HCT116 (cell line): Measurements from ENCODE around the gene USP28. TPM values are rescaled to one million over a fixed set of nuclear protein-coding genes. Genes with fewer than 3 reads are reported as not detected.

ENCODE experiments used
- ATAC-seq: fragments of 200-7000 bp; cut with Tn5 transposase; 2 replicates; pipeline ENCODE4 v1.9.1; 2020; ENCODE audit warnings: mild to moderate bottlenecking, moderate library complexity
- BruUV-seq: library from RNA; stranded (reverse); fragments of 400-500 nt; replicated peaks from 2 replicates; lab custom pipeline; 2021; lab: Mats Ljungman, UMichigan
- CTCF ChIA-PET: fragments of 300-600 bp; sonication (Branson Sonifier 250); formaldehyde crosslinking; loops from one replicate; lab custom pipeline; 2021; ENCODE audit warnings: antibody characterized with exemption; lab: Charles Lee
- POLR2A ChIA-PET: fragments of 300-600, 350-600 bp; sonication (Branson Sonifier 250); formaldehyde crosslinking; loops from one replicate; lab custom pipeline; 2021; ENCODE audit warnings: antibody characterized with exemption; lab: Charles Lee
- RAD21 ChIA-PET, 2 experiments: fragments of 300-600 bp; sonication (Branson Sonifier 250); formaldehyde crosslinking; loops; one replicate each; lab custom pipeline; 2023; ENCODE audit warnings: low total read pairs in 2 of 2; ENCODE audit not compliant: uncharacterized antibody in 2 of 2, unreplicated experiment in 2 of 2, low non-redundant PET in 1 of 2; lab: Charles Lee
- DNase-seq: peaks from one replicate; pipeline ENCODE4 v3.0.0-alpha.2; 2010; ENCODE audit warnings: low read depth, low spot score
- H2AFZ ChIP-seq: fragments of 200-600 bp; shearing (Covaris generic), sonication (generic); 2 replicates; pipeline ENCODE4 v1.6.1; 2017; ENCODE audit warnings: low read depth, mixed run types, mixed read lengths, antibody characterized with exemption, low read length; ENCODE audit not compliant: poor library complexity, severe bottlenecking
- H3K27ac ChIP-seq: 2 replicates; pipeline ENCODE4 v1.5.1; 2012; ENCODE audit warnings: low read depth, low read length
- H3K27me3 ChIP-seq: fragments of 200-600 bp; sonication (generic); 2 replicates; pipeline ENCODE4 v1.6.1; 2016; ENCODE audit warnings: mixed run types, low read length, mixed read lengths; ENCODE audit not compliant: insufficient read depth
- H3K36me3 ChIP-seq, 2 experiments: fragments of 200-500 bp in 1 of 2; fragments of 200-600 bp in 1 of 2; sonication (Bioruptor generic) in 1 of 2; sonication (generic) in 1 of 2; 2 replicates each; pipeline versions ENCODE4 v1.5.1 to v1.6.1; 2014 to 2016; ENCODE audit warnings: low read length in 2 of 2, inconsistent platforms in 1 of 2, mixed read lengths in 1 of 2, mixed run types in 1 of 2; ENCODE audit not compliant: insufficient read depth in 2 of 2, control insufficient read depth in 1 of 2
- H3K4me1 ChIP-seq, 2 experiments: fragments of 200-600 bp in 1 of 2; sonication (generic) in 1 of 2; 2 replicates each; pipeline versions ENCODE4 v1.5.1 to v1.6.1; 2012 to 2017; ENCODE audit warnings: low read length in 2 of 2, inconsistent platforms in 1 of 2, mild to moderate bottlenecking in 1 of 2, mixed read lengths in 1 of 2, mixed run types in 1 of 2, moderate library complexity in 1 of 2; ENCODE audit not compliant: insufficient read depth in 2 of 2, control insufficient read depth in 1 of 2
- H3K4me2 ChIP-seq: fragments of 200-600 bp; sonication (generic); 2 replicates; pipeline ENCODE4 v1.6.1; 2017; ENCODE audit warnings: mixed run types, low read length, mixed read lengths
- H3K4me3 ChIP-seq, 2 experiments: fragments of 200-600 bp in 1 of 2; sonication (generic) in 1 of 2; replicated peaks in 1 of 2; 2 replicates each; pipeline ENCODE4 v1.5.1; 2011 to 2016; ENCODE audit warnings: low read length in 2 of 2, control low read depth in 1 of 2, low read depth in 1 of 2, mild to moderate bottlenecking in 1 of 2, mixed read lengths in 1 of 2, mixed run types in 1 of 2
- H3K79me2 ChIP-seq: fragments of 200-600 bp; sonication (generic); 2 replicates; pipeline ENCODE4 v1.6.1; 2017; ENCODE audit warnings: mild to moderate bottlenecking, mixed run types, low read length, moderate library complexity, mixed read lengths; ENCODE audit not compliant: insufficient read depth
- H3K9ac ChIP-seq: fragments of 200-600 bp; sonication (generic); 2 replicates; pipeline ENCODE4 v1.6.1; 2016; ENCODE audit warnings: low read length, mixed read lengths
- H3K9me2 ChIP-seq: fragments of 200-600 bp; sonication (generic), shearing (Covaris generic); 2 replicates; pipeline ENCODE4 v1.6.1; 2017; ENCODE audit warnings: mixed run types, mild to moderate bottlenecking, moderate library complexity; ENCODE audit not compliant: insufficient read depth
- H3K9me3 ChIP-seq, 2 experiments: fragments of 200-500 bp in 1 of 2; fragments of 200-600 bp in 1 of 2; sonication (Bioruptor generic) in 1 of 2; sonication (generic) in 1 of 2; 2 replicates each; pipeline ENCODE4 v1.6.1; 2014 to 2017; ENCODE audit warnings: low read length in 2 of 2, mixed read lengths in 2 of 2, inconsistent platforms in 1 of 2, low read depth in 1 of 2, mild to moderate bottlenecking in 1 of 2, mixed run types in 1 of 2, moderate library complexity in 1 of 2; ENCODE audit not compliant: control insufficient read depth in 1 of 2, insufficient read depth in 1 of 2
- H4K20me1 ChIP-seq: fragments of 200-600 bp; sonication (generic), shearing (Covaris generic); 2 replicates; pipeline ENCODE4 v1.6.1; 2017; ENCODE audit warnings: mixed run types, mild to moderate bottlenecking, moderate library complexity; ENCODE audit not compliant: insufficient read depth
- CBX3 ChIP-seq: IDR thresholded peaks from 2 replicates; pipeline ENCODE4 v1.6.1; 2012; ENCODE audit warnings: low read depth
- CEBPB ChIP-seq: IDR thresholded peaks from 2 replicates; pipeline ENCODE4 v1.6.1; 2012; ENCODE audit warnings: low read depth
- EGR1 ChIP-seq: IDR thresholded peaks from 2 replicates; pipeline ENCODE4 v1.6.1; 2012; ENCODE audit warnings: low read depth
- ELF1 ChIP-seq: IDR thresholded peaks from 2 replicates; pipeline ENCODE4 v1.6.1; 2012; ENCODE audit warnings: low read depth, borderline replicate concordance
- EZH2 ChIP-seq: fragments of 200-600 bp; sonication (generic); IDR thresholded peaks from 2 replicates; pipeline ENCODE4 v1.6.1; 2017; ENCODE audit warnings: antibody characterized with exemption, mixed run types
- EZH2phosphoT487 ChIP-seq: fragments of 200-600 bp; IDR thresholded peaks from 2 replicates; pipeline ENCODE4 v1.6.1; 2018; ENCODE audit warnings: antibody characterized with exemption, borderline replicate concordance
- FOSL1 ChIP-seq: IDR thresholded peaks from 2 replicates; pipeline ENCODE4 v1.6.1; 2012; ENCODE audit warnings: low read depth
- JUND ChIP-seq: IDR thresholded peaks from 2 replicates; pipeline ENCODE4 v1.6.1; 2012
- POLR2AphosphoS5 ChIP-seq: IDR thresholded peaks from 2 replicates; pipeline ENCODE4 v1.6.1; 2011; ENCODE audit warnings: mild to moderate bottlenecking, low read depth, low read length, moderate library complexity
- RAD21 ChIP-seq: IDR thresholded peaks from 2 replicates; pipeline ENCODE4 v1.6.1; 2012; ENCODE audit warnings: low read depth, mild to moderate bottlenecking
- ZFX ChIP-seq: fragments of 450-650 bp; IDR thresholded peaks from 2 replicates; pipeline ENCODE4 v1.6.1; 2017
- intact Hi-C: fragments of 100-400 bp; cut with micrococcal nuclease; formaldehyde crosslinking; loops from 2 replicates; pipeline ENCODE4 v1.10.0; 2022
- total RNA-seq: library from RNA; stranded (reverse); gene quantifications from one replicate; pipeline ENCODE4 v1.2.1, GENCODE V29; 2021; ENCODE audit not compliant: unreplicated experiment
- TF ChIP-seq, protein P1 (sequence below): IDR thresholded peaks from 2 replicates; pipeline ENCODE4 v1.6.1; 2012
- TF ChIP-seq, protein P2 (sequence below): IDR thresholded peaks from 2 replicates; pipeline ENCODE4 v1.6.1; 2012
- TF ChIP-seq, protein P3 (sequence below): IDR thresholded peaks from 2 replicates; pipeline ENCODE4 v1.6.1; 2012; ENCODE audit warnings: low read depth
- TF ChIP-seq, protein P4 (sequence below): IDR thresholded peaks from 2 replicates; pipeline ENCODE4 v1.6.1; 2011; ENCODE audit warnings: mild to moderate bottlenecking, low read length, moderate library complexity; ENCODE audit not compliant: insufficient replicate concordance; ENCODE audit errors: extremely low read depth

Gene USP28
- total RNA-seq, 1 experiment from 2014 or later, result 23.5 TPM

DNA sequence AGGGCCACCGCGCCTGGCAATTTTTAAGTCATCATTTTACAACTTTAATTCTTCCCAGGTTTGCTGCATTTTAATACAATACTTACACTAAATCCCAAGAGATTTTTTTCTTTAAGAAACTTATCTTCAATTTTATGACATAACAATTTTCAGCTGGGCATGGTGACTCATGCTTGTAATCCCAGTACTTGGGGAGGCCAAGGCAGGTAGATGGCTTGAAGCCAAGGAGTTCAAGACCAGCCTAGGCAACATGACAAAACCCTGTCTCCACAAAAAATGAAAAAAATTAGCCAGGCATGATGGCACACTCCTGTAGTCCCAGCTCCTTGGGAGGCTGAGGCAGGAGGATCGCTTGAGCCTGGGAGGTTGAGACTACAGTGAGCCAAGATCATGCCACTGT, 56.9 kb downstream of the USP28 start:
- Histone ChIP-seq H3K9me2 (no peaks in the 10 kb centered on the region), H3K4me2 (no peak overlapping the region), H3K27ac (no peak overlapping the region), H2AFZ (no peak overlapping the region), H3K27me3 (no peaks in the 10 kb centered on the region), H3K4me1 (no peaks in the 10 kb centered on the region), H3K9me3 (no peaks in the 10 kb centered on the region), H3K9ac (no peak overlapping the region), H3K4me3 (no peak overlapping the region), H3K79me2 (no peaks in the 10 kb centered on the region), H3K36me3 (peaks cover 3% of the 10 kb centered on the region in 2 experiments; a peak in 3 of 4 replicates), H4K20me1 (no peaks in the 10 kb centered on the region)
- intact Hi-C loops, result no loop called here
- BruUV-seq, result no TSS peak
- POLR2A ChIA-PET, result no interaction called here
- CTCF ChIA-PET, result no interaction called here
- TF ChIP-seq EZH2, result no peak
- DNase-seq (no peak), ATAC-seq (no peak)
- RAD21 ChIA-PET, result no interaction called here

DNA sequence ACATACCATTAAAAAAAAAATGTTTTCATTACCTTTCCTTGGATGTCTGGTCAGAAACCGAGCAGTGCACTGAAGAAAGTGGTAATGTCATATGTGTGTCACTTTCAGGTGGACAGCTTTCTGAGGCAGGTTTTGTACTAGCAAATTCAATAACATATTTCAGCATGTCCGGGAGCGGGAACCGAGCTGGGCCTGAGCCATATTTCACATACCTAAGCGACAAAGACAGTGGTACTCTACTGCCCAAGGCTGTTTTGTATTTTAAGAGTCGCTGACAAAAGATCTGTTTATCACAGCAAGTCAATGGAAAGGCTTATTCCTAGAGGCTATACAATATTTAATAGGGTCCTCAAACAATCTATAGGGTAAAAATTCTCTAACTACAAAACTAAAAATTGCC, 57.7 kb downstream of the USP28 start:
- ATAC-seq, result no peak
- no TSS peak for BruUV-seq
- H2AFZ ChIP-seq, result no peak overlapping the region
- TF ChIP-seq, protein P1, sequence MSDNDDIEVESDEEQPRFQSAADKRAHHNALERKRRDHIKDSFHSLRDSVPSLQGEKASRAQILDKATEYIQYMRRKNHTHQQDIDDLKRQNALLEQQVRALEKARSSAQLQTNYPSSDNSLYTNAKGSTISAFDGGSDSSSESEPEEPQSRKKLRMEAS, result no peak
- TF ChIP-seq EZH2 (no peak), EGR1 (no peak), CBX3 (no peak), RAD21 (no peak), ELF1 (no peak), CEBPB (no peak), EZH2phosphoT487 (no peak), JUND (no peak), ZFX (no peak), FOSL1 (no peak), POLR2AphosphoS5 (no peak)
- TF ChIP-seq, protein P2, sequence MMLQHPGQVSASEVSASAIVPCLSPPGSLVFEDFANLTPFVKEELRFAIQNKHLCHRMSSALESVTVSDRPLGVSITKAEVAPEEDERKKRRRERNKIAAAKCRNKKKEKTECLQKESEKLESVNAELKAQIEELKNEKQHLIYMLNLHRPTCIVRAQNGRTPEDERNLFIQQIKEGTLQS, result no peak
- TF ChIP-seq, protein P3, sequence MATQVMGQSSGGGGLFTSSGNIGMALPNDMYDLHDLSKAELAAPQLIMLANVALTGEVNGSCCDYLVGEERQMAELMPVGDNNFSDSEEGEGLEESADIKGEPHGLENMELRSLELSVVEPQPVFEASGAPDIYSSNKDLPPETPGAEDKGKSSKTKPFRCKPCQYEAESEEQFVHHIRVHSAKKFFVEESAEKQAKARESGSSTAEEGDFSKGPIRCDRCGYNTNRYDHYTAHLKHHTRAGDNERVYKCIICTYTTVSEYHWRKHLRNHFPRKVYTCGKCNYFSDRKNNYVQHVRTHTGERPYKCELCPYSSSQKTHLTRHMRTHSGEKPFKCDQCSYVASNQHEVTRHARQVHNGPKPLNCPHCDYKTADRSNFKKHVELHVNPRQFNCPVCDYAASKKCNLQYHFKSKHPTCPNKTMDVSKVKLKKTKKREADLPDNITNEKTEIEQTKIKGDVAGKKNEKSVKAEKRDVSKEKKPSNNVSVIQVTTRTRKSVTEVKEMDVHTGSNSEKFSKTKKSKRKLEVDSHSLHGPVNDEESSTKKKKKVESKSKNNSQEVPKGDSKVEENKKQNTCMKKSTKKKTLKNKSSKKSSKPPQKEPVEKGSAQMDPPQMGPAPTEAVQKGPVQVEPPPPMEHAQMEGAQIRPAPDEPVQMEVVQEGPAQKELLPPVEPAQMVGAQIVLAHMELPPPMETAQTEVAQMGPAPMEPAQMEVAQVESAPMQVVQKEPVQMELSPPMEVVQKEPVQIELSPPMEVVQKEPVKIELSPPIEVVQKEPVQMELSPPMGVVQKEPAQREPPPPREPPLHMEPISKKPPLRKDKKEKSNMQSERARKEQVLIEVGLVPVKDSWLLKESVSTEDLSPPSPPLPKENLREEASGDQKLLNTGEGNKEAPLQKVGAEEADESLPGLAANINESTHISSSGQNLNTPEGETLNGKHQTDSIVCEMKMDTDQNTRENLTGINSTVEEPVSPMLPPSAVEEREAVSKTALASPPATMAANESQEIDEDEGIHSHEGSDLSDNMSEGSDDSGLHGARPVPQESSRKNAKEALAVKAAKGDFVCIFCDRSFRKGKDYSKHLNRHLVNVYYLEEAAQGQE, result no peak
- TF ChIP-seq, protein P4, sequence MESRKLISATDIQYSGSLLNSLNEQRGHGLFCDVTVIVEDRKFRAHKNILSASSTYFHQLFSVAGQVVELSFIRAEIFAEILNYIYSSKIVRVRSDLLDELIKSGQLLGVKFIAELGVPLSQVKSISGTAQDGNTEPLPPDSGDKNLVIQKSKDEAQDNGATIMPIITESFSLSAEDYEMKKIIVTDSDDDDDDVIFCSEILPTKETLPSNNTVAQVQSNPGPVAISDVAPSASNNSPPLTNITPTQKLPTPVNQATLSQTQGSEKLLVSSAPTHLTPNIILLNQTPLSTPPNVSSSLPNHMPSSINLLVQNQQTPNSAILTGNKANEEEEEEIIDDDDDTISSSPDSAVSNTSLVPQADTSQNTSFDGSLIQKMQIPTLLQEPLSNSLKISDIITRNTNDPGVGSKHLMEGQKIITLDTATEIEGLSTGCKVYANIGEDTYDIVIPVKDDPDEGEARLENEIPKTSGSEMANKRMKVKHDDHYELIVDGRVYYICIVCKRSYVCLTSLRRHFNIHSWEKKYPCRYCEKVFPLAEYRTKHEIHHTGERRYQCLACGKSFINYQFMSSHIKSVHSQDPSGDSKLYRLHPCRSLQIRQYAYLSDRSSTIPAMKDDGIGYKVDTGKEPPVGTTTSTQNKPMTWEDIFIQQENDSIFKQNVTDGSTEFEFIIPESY, result no peak
- no peaks in the 10 kb centered on the region for H3K79me2 ChIP-seq
- H3K27me3 ChIP-seq, result no peaks in the 10 kb centered on the region
- H4K20me1 ChIP-seq, result no peaks in the 10 kb centered on the region
- POLR2A ChIA-PET, result no interaction called here
- DNase-seq, result no peak
- no peaks in the 10 kb centered on the region for H3K9me2 ChIP-seq
- no peaks in the 10 kb centered on the region for H3K9me3 ChIP-seq
- RAD21 ChIA-PET, result no interaction called here
- intact Hi-C loops, result no loop called here
- H3K4me1 ChIP-seq, result no peaks in the 10 kb centered on the region
- H3K9ac ChIP-seq, result no peak overlapping the region
- H3K4me3 ChIP-seq, result no peak overlapping the region
- no peak overlapping the region for H3K27ac ChIP-seq
- peaks cover 3 to 4% of the 10 kb centered on the region in 2 experiments for H3K36me3 ChIP-seq
- no peak overlapping the region for H3K4me2 ChIP-seq
- CTCF ChIA-PET, result no interaction called here
